A549 (cell line): Measurements from ENCODE around the gene DYSF.

ENCODE experiments used
- CTCF ChIP-seq: fragments of >200 bp; sonication (Bioruptor Twin); formaldehyde crosslinking; IDR thresholded peaks from 3 replicates; pipeline ENCODE4 v1.5.1; 2016
- FOSL2 ChIP-seq, 2 experiments: fragments of 450-650 bp in 1 of 2; fragments of >200 bp in 1 of 2; sonication (Bioruptor Twin) in 1 of 2; formaldehyde crosslinking; IDR thresholded peaks; 2 replicates each; pipeline versions ENCODE4 v1.5.0 to v1.6.1; 2016 to 2020; ENCODE audit warnings: mild to moderate bottlenecking in 1 of 2, moderate library complexity in 1 of 2
- MAZ ChIP-seq: fragments of 150-350 bp; IDR thresholded peaks from 2 replicates; pipeline ENCODE4 v1.6.1; 2014; ENCODE audit warnings: antibody characterized with exemption, low read depth, low read length, borderline replicate concordance
- NR3C1 ChIP-seq: fragments of >200 bp; sonication (Bioruptor Twin); formaldehyde crosslinking; IDR thresholded peaks from 3 replicates; pipeline ENCODE4 v1.6.1; 2017
- PHF8 ChIP-seq: fragments of 200-600 bp; sonication (generic); IDR thresholded peaks from 2 replicates; pipeline ENCODE4 v1.6.1; 2016; ENCODE audit warnings: low read depth, mild to moderate bottlenecking, antibody characterized with exemption, moderate library complexity, borderline replicate concordance
- POLR2A ChIP-seq: IDR thresholded peaks from 2 replicates; pipeline ENCODE4 v1.6.1; 2012; ENCODE audit warnings: mild to moderate bottlenecking, low read length
- RAD21 ChIP-seq, 2 experiments: fragments of >200 bp in 1 of 2; sonication (Bioruptor Twin) in 1 of 2; formaldehyde crosslinking in 1 of 2; IDR thresholded peaks in 1 of 2; conservative IDR thresholded peaks in 1 of 2; 2 replicates in 1 of 2; 3 replicates in 1 of 2; pipeline ENCODE4 v1.6.1; 2012 to 2018; ENCODE audit warnings: inconsistent platforms in 1 of 2
- RFX5 ChIP-seq: fragments of 450-650 bp; IDR thresholded peaks from 2 replicates; pipeline ENCODE4 v1.7.1; 2014; ENCODE audit warnings: antibody characterized with exemption, mild to moderate bottlenecking, moderate library complexity

DNA sequence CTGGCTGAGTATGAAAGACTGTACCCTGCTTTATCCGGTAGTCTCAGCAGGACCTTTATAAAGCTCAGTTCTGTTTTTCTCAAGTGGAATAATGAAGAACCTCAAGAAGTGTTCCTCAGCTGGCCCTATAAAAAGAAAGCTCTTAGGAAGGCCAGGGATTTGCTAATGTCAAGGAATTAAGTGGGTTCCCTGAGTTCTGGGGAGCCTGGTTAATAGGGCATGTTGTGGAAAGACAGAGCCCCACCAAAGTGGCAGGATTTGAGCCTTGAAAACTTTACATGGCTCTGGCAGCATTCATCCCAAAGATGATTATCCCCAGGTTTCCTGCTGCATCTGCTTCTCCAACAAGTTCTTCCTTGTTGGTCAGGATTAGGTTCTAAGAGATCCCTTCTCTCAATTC lies 6.9 kb upstream of the DYSF start:
- TF ChIP-seq CTCF (no peak), RFX5 (no peak), PHF8 (no peak), POLR2A (no peak), NR3C1 (no peak), RAD21 (conservative IDR thresholded peaks at IDR 0.05 in 1 of 2, IDR thresholded peaks at IDR 0.05 in 1 of 2) (no peak), FOSL2 (IDR thresholded peaks at IDR 0.05) (no peak), FOSL2 (CRISPR knock-in tag; IDR thresholded peaks at IDR 0.05) (no peak), MAZ (no peak)
